GM18868 (cell line): ENCODE data around the gene ERC2.

Experiments used
- ATAC-seq: cut with Tn5 transposase; IDR thresholded peaks from one replicate; pipeline ENCODE4 v1.9.1; 2021; ENCODE audit warnings: mild to moderate bottlenecking, moderate library complexity; ENCODE audit not compliant: unreplicated experiment

The ERC2 gene

GRCh38 chr3:56126632-56127031 lies 341.6 kb downstream of the ERC2 start:
- ATAC-seq: no peak

GRCh38 chr3:56125358-56126005 lies 342.8 kb downstream of the ERC2 start:
- ATAC-seq: no peak

- no peak for ATAC-seq
These were observed 343.7 kb downstream of the ERC2 start for GRCh38 chr3:56124546-56124945.

- no peak for ATAC-seq
These were observed 344.8 kb downstream of the ERC2 start for GRCh38 chr3:56123487-56123886.

GRCh38 chr3:56122911-56123310 lies 345.4 kb downstream of the ERC2 start:
- no peak for ATAC-seq

GRCh38 chr3:56121716-56122115 lies 346.6 kb downstream of the ERC2 start:
- no peak for ATAC-seq

- ATAC-seq: no peak
These were observed 348.5 kb downstream of the ERC2 start for GRCh38 chr3:56119575-56120349.

- no peak for ATAC-seq
These were observed 349.3 kb downstream of the ERC2 start for GRCh38 chr3:56118968-56119367.

- ATAC-seq: no peak
These were observed 352.6 kb downstream of the ERC2 start for GRCh38 chr3:56115698-56116097.

GRCh38 chr3:56115199-56115598 lies 353.1 kb downstream of the ERC2 start:
- ATAC-seq: no peak

- no peak for ATAC-seq
These were observed 354.4 kb downstream of the ERC2 start for GRCh38 chr3:56113908-56114307.

GRCh38 chr3:56113231-56113630 lies 355.0 kb downstream of the ERC2 start:
- ATAC-seq: no peak

- no peak for ATAC-seq
These were observed 356.5 kb downstream of the ERC2 start for GRCh38 chr3:56111606-56112304.

GRCh38 chr3:56110886-56111285 lies 357.4 kb downstream of the ERC2 start:
- no peak for ATAC-seq

GRCh38 chr3:56107157-56107556 lies 361.1 kb downstream of the ERC2 start:
- ATAC-seq: no peak

GRCh38 chr3:56102032-56102431 lies 366.2 kb downstream of the ERC2 start:
- no peak for ATAC-seq

GRCh38 chr3:56101576-56101975 lies 366.7 kb downstream of the ERC2 start:
- no peak for ATAC-seq

GRCh38 chr3:56096999-56097398 lies 371.3 kb downstream of the ERC2 start:
- no peak for ATAC-seq

- no peak for ATAC-seq
These were observed 374.1 kb downstream of the ERC2 start for GRCh38 chr3:56094170-56094569.

GRCh38 chr3:56089739-56090138 lies 378.5 kb downstream of the ERC2 start:
- ATAC-seq: no peak

GRCh38 chr3:56087451-56088053 lies 380.7 kb downstream of the ERC2 start:
- no peak for ATAC-seq

GRCh38 chr3:56086355-56086754 lies 381.9 kb downstream of the ERC2 start:
- ATAC-seq: no peak
